Measurements from ENCODE around the gene ZFYVE16.
"Not testable (repeated sequence)": the region's sequence is repeated elsewhere in the genome, so short reads cannot be mapped to it uniquely, and the experiment has no call there.

The ZFYVE16 gene

GRCh38 chr5:80487829-80488721 lies 80.2 kb downstream of the ZFYVE16 start, which contains the start of gene FAM151B:
FAM151B (plus strand) TSS chr5:80488100; CDS start chr5:80488124, 24 bp downstream.
- peak; percentile 91 for DNase-seq (ENCODE audit: low read depth)

- no peak for DNase-seq (ENCODE audit: low read depth)
Measured at GRCh38 chr5:80491296-80491695, 83.4 kb downstream of the ZFYVE16 start.

GRCh38 chr5:80492741-80493140 lies 84.9 kb downstream of the ZFYVE16 start:
- no peak for DNase-seq (ENCODE audit: low read depth)

GRCh38 chr5:80493443-80493842 lies 85.6 kb downstream of the ZFYVE16 start:
- DNase-seq (ENCODE audit: low read depth), result not testable (repeated sequence)

GRCh38 chr5:80495891-80496290 lies 88.0 kb downstream of the ZFYVE16 start:
- no peak for DNase-seq (ENCODE audit: low read depth)

GRCh38 chr5:80502800-80503199 lies 94.9 kb downstream of the ZFYVE16 start:
- no peak for DNase-seq (ENCODE audit: low read depth)

GRCh38 chr5:80503641-80504040 lies 95.8 kb downstream of the ZFYVE16 start:
- DNase-seq (ENCODE audit: low read depth), result no peak

- DNase-seq (ENCODE audit: low read depth), result no peak
Measured at GRCh38 chr5:80504833-80505232, 97.0 kb downstream of the ZFYVE16 start.

- no peak for DNase-seq (ENCODE audit: low read depth)
Measured at GRCh38 chr5:80507663-80508062, 99.8 kb downstream of the ZFYVE16 start.

- no peak for DNase-seq (ENCODE audit: low read depth)
Measured at GRCh38 chr5:80508844-80509243, 101.0 kb downstream of the ZFYVE16 start.

GRCh38 chr5:80509362-80509761 lies 101.5 kb downstream of the ZFYVE16 start:
- no peak for DNase-seq (ENCODE audit: low read depth)

- peak; percentile 93 for DNase-seq (ENCODE audit: low read depth)
Measured at GRCh38 chr5:80516826-80517225, 109.0 kb downstream of the ZFYVE16 start.
